Coronary artery (tissue), 2 donors: ENCODE data around the gene KIF20B.

Source experiments
- DNase-seq: peaks from one replicate; pipeline ENCODE4 v3.0.0-alpha.2; 2017; ENCODE audit warnings: low spot score
- H3K27ac ChIP-seq, 2 donors: fragments of 200-600 bp; sonication (generic); one replicate each; pipeline ENCODE4 v1.5.1; 2016 to 2019
- H3K4me3 ChIP-seq: fragments of 200-600 bp; sonication (generic); 2 replicates; pipeline ENCODE4 v1.5.1; 2016; ENCODE audit warnings: mild to moderate bottlenecking, moderate library complexity
- TF ChIP-seq, protein P1 (sequence below): fragments of 200-600 bp; sonication (generic); IDR thresholded peaks from one replicate; pipeline ENCODE4 v1.5.1; 2019; ENCODE audit warnings: antibody characterized with exemption

KIF20B gene

DNA sequence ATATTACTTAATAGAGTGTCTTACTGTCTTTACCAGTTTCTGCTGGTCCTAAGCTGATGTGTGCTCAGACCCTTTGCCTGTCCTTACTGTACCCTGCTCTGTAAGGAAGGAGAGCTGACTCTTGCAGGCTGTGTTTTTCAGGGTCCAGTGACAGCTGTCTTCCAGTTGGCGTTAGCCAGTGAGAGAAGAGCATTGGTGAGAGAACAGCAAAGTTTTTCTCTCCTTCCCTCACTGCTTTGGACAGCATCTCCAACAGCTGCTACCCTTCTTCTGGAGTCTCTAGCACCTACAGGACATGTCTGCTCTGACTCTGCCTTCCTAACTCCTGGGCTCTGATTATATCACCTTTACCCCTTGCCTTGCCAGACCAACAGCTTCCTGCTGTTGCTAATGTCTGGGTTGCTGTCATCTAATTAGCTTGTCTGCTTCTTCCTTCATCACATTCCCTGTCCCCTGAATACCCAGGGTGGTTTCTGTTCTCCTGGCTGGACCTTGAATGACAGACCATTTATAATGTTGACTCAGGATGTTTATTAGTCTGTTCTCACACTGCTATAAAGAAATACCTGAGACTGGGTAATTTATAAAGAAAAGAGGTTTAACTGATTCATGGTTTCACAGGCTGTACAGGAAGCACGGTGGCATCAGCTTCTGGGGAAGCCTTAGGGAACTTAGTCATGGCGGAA, 32.9 kb upstream of the KIF20B start:
- Histone ChIP-seq H3K27ac (no peak overlapping the region), H3K4me3 (no peak overlapping the region)
- no peak for DNase-seq
- TF ChIP-seq, protein P1, sequence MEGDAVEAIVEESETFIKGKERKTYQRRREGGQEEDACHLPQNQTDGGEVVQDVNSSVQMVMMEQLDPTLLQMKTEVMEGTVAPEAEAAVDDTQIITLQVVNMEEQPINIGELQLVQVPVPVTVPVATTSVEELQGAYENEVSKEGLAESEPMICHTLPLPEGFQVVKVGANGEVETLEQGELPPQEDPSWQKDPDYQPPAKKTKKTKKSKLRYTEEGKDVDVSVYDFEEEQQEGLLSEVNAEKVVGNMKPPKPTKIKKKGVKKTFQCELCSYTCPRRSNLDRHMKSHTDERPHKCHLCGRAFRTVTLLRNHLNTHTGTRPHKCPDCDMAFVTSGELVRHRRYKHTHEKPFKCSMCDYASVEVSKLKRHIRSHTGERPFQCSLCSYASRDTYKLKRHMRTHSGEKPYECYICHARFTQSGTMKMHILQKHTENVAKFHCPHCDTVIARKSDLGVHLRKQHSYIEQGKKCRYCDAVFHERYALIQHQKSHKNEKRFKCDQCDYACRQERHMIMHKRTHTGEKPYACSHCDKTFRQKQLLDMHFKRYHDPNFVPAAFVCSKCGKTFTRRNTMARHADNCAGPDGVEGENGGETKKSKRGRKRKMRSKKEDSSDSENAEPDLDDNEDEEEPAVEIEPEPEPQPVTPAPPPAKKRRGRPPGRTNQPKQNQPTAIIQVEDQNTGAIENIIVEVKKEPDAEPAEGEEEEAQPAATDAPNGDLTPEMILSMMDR = no peak

DNA sequence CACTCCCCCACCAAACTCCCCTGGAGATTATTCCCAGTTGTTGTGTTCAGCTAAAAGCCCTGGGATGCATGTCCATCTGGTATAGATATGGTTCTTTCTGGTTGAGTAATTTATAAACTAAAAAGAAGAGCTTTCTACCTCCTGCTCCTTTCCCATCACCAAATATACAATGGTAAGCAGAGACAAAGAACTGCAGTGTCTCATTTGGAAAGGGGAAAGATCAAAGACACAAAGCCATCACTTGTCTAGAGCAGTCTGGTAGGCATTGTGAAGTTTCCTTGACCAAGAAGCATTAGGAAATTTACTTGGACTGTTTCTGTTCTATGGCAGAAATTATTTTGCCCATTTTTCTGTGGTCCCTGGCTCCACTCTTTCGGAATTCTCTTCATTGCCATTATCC, 31.4 kb upstream of the KIF20B start:
- no peak for DNase-seq
- H3K27ac ChIP-seq = no peak overlapping the region
- no peak overlapping the region for H3K4me3 ChIP-seq
- TF ChIP-seq, protein P1 = no peak

DNA sequence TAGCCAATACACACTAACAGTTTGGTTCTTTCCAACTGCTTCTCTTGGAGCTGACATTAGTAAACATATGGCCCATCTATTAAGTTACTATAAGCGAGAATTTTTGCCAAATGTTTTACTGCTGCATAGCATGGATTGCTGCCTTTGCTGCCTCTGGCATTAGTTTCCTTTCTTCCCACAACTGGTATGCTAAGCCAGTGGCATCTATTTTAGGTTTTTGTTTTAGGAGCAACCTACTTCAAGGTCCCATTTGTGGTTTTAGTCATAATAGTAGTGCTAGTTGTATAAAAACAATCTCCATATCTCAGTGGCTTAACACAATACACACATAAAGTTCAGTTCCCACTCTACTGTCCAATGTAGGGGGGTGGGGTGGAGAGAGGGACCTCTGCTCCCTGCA, 30.5 kb upstream of the KIF20B start:
- Histone ChIP-seq H3K4me3 (no peak overlapping the region), H3K27ac (no peak overlapping the region)
- TF ChIP-seq, protein P1 = no peak
- DNase-seq = no peak

DNA sequence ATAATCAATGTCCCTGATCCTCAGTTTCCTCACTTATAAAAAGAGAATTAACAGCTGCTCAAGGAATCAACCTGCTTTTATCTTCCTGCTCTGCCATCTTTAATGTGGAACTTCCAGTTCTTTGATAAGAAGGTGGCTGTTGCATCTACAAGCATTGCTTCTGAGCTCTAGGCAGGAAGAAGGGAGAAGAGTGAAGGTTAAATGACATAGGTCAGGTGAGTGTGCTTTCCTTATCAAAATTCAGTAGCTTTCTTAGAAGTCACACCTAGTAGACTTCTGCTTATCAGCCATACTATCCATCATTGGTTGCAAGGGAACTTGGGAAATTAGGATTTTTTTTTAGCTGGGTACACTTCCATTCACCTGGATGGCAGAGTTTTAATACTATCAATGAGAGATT, 24.0 kb upstream of the KIF20B start:
- Histone ChIP-seq H3K27ac (no peak overlapping the region), H3K4me3 (no peak overlapping the region)
- TF ChIP-seq, protein P1 = no peak
- no peak for DNase-seq

DNA sequence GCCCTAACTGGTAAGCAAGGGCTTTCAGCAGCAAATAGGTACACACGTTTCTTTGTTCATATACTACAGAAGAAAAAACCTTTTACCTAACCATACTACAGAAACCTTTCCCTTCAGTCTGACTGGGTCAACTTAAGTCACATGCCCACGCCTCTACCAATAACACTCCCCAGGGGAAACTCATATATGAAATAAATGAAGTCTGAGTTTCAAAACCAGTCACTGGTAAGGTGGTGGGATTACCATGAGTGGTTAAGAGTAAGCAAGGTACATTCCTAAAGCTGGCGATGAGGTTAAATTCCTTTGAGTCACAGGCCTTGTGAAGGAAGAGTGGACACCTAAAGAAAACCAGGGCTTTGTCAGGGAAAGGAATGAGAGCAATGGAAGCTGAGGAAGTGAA, 21.4 kb upstream of the KIF20B start:
- no peak overlapping the region for H3K27ac ChIP-seq
- no peak for DNase-seq
- TF ChIP-seq, protein P1 = no peak
- H3K4me3 ChIP-seq = no peak overlapping the region

DNA sequence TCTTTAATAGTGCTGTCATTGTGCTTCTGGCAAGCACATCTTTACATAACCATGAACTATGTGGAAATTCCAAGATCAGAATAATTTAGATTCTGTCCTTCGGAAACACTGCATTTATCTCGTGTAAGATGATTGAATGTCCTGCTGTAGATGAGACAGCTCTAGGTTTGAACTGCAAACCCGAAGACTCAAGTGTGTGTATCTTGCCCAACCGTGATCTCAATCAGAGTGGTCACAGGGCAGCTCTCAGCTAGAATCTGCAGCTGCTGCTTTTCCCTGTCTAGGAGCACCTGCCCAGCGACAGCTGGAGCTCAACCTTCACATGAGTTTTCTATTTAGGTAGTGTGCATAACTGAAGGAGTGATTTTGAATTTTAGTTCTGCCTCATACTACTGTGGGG, 17.5 kb upstream of the KIF20B start:
- Histone ChIP-seq H3K4me3 (no peak overlapping the region), H3K27ac (no peak overlapping the region)
- TF ChIP-seq, protein P1 = no peak
- DNase-seq = no peak

DNA sequence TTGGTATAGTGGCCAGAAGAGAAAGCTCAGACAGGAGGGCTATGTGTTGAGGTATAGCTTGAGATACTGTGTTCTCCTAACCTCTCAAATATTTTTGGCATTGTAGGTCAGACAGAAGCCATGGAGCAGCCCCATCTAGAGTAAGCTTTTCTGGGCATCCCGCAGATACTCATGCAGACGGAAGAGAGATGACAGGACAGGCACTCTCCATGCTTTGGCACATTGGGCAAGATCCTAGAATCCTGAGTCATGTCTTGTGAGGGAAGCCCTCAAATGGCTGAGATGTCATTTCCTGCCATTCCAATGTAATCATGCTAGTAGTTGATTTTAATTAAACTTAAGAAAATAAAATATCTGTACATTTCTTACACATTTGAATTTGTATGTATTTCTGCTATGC, 16.8 kb upstream of the KIF20B start:
- H3K4me3 ChIP-seq = no peak overlapping the region
- TF ChIP-seq, protein P1 = no peak

More for the DNA sequence above, 16.8 kb upstream of the KIF20B start:
- H3K27ac ChIP-seq = no peak overlapping the region
- DNase-seq = no peak
